A549 (cell line): ENCODE measurements around the gene FBXO21.

Experiments used
- EHF ChIP-seq: fragments of 250-450 bp; sonication (Bioruptor Pico); IDR thresholded peaks from 2 replicates; pipeline ENCODE4 v1.5.0; 2020; ENCODE audit warnings: mild to moderate bottlenecking
- KDM1A ChIP-seq: fragments of 200-600 bp; sonication (generic); IDR thresholded peaks from 2 replicates; pipeline ENCODE4 v1.6.1; 2016; ENCODE audit warnings: low read depth, mild to moderate bottlenecking
- KDM5A ChIP-seq: fragments of 200-600 bp; sonication (generic); IDR thresholded peaks from 2 replicates; pipeline ENCODE4 v1.6.1; 2016; ENCODE audit warnings: antibody characterized with exemption, mild to moderate bottlenecking
- POLR2AphosphoS2 ChIP-seq: conservative IDR thresholded peaks from 2 replicates; pipeline ENCODE4 v1.6.1; 2012; ENCODE audit warnings: low read length, improper control_type of control experiment, inconsistent platforms

DNA sequence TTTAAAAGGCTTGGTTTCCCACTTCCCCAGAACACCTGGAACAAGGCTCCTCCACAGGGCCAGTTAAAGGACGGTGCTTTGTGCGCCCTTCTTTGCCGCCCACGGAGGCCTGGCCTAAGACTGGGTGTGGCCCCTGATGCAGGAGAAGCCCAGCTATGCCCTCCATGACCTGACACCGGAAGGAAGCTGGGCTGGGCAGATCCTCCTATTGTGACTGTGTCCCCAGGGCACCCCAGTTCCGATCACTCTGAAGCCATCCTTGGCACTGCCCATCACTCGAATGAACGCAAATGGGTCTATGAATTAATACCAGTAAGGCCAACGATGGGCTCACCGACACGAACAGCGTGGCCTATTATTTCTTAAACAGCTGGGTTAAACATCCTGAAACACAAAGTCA, 42.6 kb downstream of the FBXO21 start:
- TF ChIP-seq KDM5A (no peak), POLR2AphosphoS2 (no peak), EHF (CRISPR knock-in tag) (no peak), KDM1A (no peak)
